Ishikawa (cell line): ENCODE measurements around the gene FSTL3.

Experiments used
- CEBPB ChIP-seq: IDR thresholded peaks from 2 replicates; pipeline ENCODE4 v1.6.1; 2012
- CREB1 ChIP-seq: IDR thresholded peaks from 2 replicates; pipeline ENCODE4 v1.6.1; 2012; ENCODE audit warnings: low read depth
- EGR1 ChIP-seq: IDR thresholded peaks from 2 replicates; pipeline ENCODE4 v1.6.1; 2012
- EP300 ChIP-seq: IDR thresholded peaks from 2 replicates; pipeline ENCODE4 v1.6.1; 2012; ENCODE audit warnings: borderline replicate concordance
- FOXM1 ChIP-seq: IDR thresholded peaks from 2 replicates; pipeline ENCODE4 v1.6.1; 2012; ENCODE audit warnings: low read depth, borderline replicate concordance
- NFIC ChIP-seq: IDR thresholded peaks from 2 replicates; pipeline ENCODE4 v1.6.1; 2012
- RAD21 ChIP-seq: IDR thresholded peaks from 2 replicates; pipeline ENCODE4 v1.6.1; 2012; ENCODE audit warnings: low read depth
- REST ChIP-seq: IDR thresholded peaks from 2 replicates; pipeline ENCODE4 v1.6.1; 2012; ENCODE audit warnings: low read depth, mild to moderate bottlenecking
- TAF1 ChIP-seq: IDR thresholded peaks from 2 replicates; pipeline ENCODE4 v1.6.1; 2012; ENCODE audit warnings: low read depth, mild to moderate bottlenecking
- TCF12 ChIP-seq: IDR thresholded peaks from 2 replicates; pipeline ENCODE4 v1.6.1; 2012; ENCODE audit warnings: low read depth
- TEAD4 ChIP-seq: IDR thresholded peaks from 2 replicates; pipeline ENCODE4 v1.6.1; 2012
- YY1 ChIP-seq: IDR thresholded peaks from 2 replicates; pipeline ENCODE4 v1.6.1; 2012; ENCODE audit warnings: low read depth
- ZBTB7A ChIP-seq: IDR thresholded peaks from 2 replicates; pipeline ENCODE4 v1.6.1; 2012; ENCODE audit warnings: low read depth
- TF ChIP-seq, protein P1 (sequence below): IDR thresholded peaks from 2 replicates; pipeline ENCODE4 v1.6.1; 2012
- TF ChIP-seq, protein P2 (sequence below): IDR thresholded peaks from 2 replicates; pipeline ENCODE4 v1.6.1; 2012

FSTL3 gene

GRCh38 chr19:679418-680286, 3.5 kb downstream of the FSTL3 start:
- peak; percentile 70 for TF ChIP-seq ZBTB7A
- no peak for TF ChIP-seq RAD21

DNA sequence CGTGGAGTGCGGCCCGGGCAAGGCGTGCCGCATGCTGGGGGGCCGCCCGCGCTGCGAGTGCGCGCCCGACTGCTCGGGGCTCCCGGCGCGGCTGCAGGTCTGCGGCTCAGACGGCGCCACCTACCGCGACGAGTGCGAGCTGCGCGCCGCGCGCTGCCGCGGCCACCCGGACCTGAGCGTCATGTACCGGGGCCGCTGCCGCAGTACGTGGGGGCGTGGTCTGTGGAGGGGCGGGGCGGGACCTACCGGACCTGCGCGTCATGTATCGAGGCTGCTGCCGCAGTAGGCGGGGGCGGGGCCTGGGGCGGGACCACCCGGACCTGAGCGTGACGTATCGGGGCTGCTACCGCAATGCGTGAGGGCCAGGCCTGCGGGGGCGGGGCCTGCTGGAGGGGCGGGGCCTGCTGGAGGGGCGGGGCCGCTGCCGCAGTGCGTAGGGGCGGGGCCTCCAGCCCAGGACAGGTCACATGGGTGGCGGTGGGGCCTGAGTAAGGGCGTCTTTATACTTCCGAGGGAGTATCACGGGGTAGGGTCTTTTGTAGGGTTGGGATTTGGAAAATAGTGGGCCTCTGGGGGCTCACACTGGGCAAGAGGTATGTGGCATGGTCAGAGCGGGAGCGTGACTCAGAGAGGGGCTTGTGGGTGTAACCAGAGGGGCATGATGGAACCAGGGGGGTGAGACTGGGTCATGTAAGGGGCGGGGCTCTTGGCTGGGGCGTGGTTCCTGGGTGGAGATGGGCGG, 4.3 kb downstream of the FSTL3 start:
- no peak for TF ChIP-seq FOXM1
- TF ChIP-seq, protein P1, sequence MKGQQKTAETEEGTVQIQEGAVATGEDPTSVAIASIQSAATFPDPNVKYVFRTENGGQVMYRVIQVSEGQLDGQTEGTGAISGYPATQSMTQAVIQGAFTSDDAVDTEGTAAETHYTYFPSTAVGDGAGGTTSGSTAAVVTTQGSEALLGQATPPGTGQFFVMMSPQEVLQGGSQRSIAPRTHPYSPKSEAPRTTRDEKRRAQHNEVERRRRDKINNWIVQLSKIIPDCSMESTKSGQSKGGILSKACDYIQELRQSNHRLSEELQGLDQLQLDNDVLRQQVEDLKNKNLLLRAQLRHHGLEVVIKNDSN = peak; percentile 89
- TF ChIP-seq RAD21 = peak; percentile 15; the same call in 1 of the 2 replicates
- no peak for TF ChIP-seq REST
- TF ChIP-seq YY1 = no peak
- TF ChIP-seq EGR1 = 0 out of 2 replicates have a peak, but pooled peaks have one; percentile 9
- TF ChIP-seq EP300 = no peak
- TF ChIP-seq TAF1 = peak; percentile 30; the same call in 1 of the 2 replicates
- TF ChIP-seq ZBTB7A = no peak; the same call in 1 of the 2 replicates
- TF ChIP-seq TCF12 = no peak; the same call in 1 of the 2 replicates
- no peak for TF ChIP-seq CEBPB
- peak; percentile 57; the same call in 1 of the 2 replicates for TF ChIP-seq CREB1
- no peak for TF ChIP-seq NFIC

- TF ChIP-seq FOXM1 = no peak
- TF ChIP-seq, protein P1 = peak; percentile 75
- TF ChIP-seq, protein P2, sequence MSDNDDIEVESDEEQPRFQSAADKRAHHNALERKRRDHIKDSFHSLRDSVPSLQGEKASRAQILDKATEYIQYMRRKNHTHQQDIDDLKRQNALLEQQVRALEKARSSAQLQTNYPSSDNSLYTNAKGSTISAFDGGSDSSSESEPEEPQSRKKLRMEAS = peak; percentile 87
Measured at GRCh38 chr19:681029-682019, 5.1 kb downstream of the FSTL3 start.

DNA sequence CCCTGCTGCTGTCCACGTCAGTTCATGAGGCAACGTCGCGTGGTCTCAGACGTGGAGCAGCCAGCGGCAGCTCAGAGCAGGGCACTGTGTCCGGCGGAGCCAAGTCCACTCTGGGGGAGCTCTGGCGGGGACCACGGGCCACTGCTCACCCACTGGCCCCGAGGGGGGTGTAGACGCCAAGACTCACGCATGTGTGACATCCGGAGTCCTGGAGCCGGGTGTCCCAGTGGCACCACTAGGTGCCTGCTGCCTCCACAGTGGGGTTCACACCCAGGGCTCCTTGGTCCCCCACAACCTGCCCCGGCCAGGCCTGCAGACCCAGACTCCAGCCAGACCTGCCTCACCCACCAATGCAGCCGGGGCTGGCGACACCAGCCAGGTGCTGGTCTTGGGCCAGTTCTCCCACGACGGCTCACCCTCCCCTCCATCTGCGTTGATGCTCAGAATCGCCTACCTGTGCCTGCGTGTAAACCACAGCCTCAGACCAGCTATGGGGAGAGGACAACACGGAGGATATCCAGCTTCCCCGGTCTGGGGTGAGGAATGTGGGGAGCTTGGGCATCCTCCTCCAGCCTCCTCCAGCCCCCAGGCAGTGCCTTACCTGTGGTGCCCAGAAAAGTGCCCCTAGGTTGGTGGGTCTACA, 6.6 kb downstream of the FSTL3 start:
- TF ChIP-seq, protein P1 = no peak
- TF ChIP-seq FOXM1 (no peak), CEBPB (no peak), EGR1 (no peak), EP300 (no peak), YY1 (no peak), CREB1 (no peak), RAD21 (no peak), TAF1 (no peak), REST (no peak), ZBTB7A (no peak), TCF12 (no peak), NFIC (no peak), TEAD4 (no peak)
- TF ChIP-seq, protein P2 = no peak
